NCI-H460 (cell line): ENCODE measurements around the gene C1orf35. TPM values are rescaled to one million over a fixed set of nuclear protein-coding genes. Genes with fewer than 3 reads are reported as not detected.
"Not testable (repeated sequence)": the region's sequence is repeated elsewhere in the genome, so short reads cannot be mapped to it uniquely, and the experiment has no call there.

Experiments used
- DNase-seq: peaks from one replicate; pipeline ENCODE4 v3.0.0-alpha.2; 2016; ENCODE audit warnings: low read depth; ENCODE audit errors: extremely low read depth
- total RNA-seq: library from RNA; depleted of rRNA; stranded (reverse); fragments of >200 nt; shearing (Covaris generic); gene quantifications from 2 replicates; pipeline ENCODE4 v1.2.3, GENCODE V29; 2014

The C1orf35 gene
- total RNA-seq, 1 experiment from 2014 or later: 23.8 TPM

DNA sequence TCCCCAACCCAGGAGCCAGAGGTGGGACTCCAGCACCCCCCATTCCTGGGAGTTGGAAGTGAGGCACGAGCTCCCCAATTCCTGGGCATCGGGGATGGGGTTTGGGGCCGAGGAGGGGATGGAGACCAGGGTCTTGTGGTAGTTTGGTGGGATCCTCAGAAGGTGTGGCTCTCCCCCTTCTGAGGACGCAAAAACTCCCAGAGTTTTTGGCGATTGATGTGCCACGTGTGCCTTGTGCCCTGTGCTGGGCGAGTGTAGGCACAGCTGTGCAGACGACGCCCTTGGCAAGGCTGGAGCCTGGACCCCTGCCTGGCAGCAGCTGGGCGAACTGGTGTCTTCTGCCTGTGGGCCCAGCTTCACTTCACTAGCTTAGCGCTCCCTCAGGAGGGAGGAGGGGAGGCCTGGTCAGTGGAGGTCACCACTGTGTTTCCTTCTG, 39.6 kb upstream of the C1orf35 start:
- DNase-seq: no peak

DNA sequence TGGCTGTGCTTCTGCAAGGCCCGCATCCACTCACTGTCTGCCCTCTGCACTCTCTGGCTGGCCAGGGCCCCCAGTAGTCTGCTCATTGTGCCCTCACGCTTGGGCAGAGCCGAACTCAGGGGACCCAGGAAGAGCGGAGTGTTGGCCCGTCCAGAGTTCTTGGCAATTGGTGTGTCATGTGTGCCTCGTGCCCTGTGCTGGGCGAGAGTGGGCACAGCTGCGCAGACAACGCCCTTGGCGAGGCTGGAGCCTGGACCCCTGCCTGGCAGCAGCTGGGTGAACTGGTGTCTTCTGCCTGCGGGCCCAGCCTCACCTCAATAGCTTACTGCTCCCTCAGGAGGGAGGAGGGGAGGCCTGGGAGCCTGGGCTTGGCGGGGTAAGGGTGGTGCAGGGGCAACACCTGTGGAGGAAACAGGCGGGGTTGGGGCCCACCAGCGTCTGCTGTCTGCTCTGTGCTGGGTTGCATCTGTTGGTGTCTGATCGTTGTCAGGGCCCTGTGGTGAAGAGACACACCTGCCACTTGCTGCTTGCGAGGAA, 39.1 kb upstream of the C1orf35 start:
- DNase-seq: no peak

DNA sequence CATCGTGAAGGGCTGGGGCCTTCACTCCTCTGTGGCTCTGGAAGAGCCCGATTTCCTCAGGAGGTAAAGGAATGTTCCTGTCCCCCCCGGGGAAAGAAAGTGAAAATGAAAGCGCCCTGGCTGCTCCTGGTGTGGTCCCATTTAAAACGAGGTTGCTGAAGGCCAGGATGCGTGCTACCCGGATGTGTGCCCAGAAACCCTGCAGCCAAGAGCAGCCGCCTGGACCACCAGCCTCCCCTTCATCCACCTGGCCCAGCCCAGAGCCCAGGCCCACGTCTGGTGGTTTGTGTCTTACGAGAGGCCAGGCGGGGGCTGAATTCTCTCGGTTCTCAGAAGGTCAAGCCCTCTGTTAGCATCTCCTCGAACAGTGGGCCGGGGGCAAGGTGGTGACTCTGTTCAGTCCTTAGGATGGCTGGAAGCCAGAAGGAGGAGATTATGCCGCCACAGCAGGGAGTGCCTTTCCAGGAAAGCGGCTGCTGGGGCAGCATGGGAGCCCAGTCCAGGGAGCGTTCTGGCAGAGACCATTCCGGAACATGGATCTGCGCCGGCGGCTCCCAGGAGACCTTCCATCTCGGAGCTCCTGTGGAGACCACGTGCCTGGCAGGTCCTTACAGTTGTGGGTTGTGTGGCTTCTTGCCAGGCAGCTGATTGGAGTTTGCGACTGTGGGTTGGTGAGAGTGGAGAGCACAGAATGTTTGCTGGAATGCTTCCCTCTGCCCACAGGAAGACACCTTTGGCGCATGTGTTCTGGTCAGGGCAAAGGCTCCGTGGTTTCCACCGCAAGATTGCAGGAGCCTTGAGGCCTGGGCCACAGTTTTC, 38.3 kb upstream of the C1orf35 start:
- DNase-seq: no peak

DNA sequence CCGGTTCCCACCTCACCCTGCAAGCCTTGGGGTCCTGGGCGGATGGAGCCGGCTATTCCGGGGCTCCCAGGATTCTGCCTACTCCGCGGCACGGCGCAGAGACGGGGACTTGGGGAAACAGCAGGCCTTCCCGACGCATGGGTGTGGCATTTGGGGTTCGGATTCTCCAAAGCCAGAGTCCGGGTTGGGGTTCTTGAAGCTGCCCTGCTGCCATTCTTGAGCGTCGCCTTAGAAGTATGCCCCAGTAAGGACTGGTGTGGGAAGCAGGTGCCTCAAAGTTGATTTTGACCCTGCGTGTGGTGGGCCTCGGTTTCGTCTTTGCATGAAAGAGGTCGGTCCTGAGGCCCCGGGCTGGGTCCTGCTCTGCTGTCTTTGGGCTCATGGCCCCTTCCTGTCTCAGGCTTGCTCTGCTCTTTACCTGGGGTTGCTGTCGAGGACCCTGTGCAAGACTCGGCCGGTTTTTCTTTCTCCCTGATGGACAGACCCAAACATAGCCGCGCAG, 37.6 kb upstream of the C1orf35 start:
- DNase-seq: no peak

DNA sequence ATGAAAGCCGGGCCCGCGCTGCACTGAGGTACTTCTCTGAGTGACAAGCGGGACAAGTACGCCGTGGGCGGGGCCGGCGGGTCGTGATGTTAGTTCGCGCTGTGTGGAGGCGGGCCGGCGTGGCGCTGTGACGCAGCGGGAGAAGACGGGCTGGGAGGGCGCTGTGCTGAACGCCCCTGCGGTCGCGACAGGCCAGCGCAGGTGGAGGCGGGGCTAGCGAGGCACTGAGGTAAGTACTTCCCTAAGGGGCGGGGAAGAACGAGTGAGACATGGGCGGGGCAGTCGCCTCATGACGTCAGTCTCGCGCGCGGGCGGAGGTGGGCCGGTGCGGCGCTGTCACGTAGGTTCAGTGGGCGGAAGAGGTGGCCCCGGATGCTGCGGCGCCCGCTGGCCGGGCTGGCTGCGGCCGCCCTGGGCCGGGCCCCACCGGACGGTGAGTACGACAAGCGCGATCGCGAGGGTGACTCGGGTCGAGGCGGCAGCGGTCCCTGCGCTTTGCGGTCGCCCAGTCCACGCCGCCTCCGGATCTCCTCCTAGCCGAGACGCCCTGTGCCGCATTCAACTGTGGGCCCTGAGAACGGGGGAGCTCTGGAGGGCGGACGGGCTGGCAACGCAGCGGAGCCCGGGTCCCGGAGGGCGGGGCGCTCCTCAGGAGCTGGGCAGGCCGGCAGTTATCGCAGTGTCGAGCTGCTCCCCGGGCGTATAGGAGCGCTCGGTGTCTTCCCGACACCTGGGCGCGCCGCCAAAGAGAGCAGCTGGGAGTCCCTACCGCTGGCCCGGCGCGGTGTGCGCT, 37.0 kb upstream of the C1orf35 start, which contains the start of gene GUK1:
GUK1 (plus strand) TSS at position 349 of the 793 bp plus-strand sequence; CDS start at position 373, 24 bp downstream.
- DNase-seq: peak; percentile 100

DNA sequence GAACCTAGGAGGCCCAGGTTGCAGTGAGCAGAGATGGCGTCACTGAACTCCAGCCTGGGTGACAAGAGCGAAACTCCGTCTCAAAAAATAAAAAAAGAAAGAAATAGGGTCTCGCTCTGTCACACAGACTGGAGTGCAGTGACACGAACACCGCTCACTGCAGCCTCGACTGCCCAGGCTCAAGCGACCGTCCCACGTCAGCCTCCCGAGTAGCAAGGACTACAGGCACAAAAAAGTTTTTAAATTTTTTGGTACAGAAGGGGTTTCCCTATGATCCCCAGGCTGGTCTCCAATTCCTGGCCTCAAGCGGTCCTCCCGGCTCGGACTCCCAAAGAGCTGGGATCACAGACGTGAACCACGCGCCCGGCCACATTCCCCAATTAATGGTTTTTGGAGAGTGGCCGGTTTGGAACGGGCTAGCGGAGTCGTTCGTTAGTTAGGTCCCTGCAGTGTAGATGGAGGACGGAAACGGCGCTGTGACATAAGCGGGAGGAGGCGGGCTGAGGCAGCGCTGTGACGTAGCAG, 36.3 kb upstream of the C1orf35 start:
- no peak for DNase-seq

DNA sequence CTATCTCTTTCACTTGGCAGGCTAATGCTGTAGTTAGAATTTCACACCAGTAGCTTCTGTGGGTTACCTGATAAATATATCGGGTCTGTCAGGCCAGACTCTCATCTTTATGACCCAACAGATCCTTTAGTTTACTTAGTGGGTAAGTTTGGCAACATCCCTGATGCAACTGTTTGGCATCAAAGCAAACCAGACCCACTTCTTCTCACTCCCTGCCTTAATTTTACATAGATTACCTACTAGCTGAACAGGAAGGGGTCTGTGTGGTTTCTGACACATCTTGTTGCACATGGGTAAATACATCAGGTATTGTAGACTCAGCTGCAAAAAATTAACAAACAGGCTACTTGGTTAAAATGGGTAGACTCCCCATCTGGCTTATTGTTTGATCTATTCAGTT, 33.8 kb upstream of the C1orf35 start:
- DNase-seq: no peak

DNA sequence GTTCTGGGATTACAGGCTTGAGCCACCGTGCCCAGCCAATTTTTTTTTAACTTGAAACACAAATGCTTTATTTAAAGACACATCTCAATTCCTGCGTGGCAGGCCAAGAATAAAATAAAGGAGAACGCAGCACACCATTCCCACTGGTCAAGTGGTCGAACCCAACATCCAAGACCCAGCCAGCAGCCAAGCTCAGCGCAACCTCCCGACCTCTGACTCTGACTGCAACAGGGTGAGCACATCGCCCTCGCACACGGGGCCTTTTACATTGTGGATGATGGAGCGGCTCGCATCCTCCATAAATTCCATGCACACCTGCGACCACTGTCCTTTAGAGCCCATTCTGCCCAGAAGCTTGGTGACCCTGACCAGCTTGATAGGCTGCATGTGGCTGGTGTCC, 31.5 kb upstream of the C1orf35 start:
- no peak for DNase-seq

DNA sequence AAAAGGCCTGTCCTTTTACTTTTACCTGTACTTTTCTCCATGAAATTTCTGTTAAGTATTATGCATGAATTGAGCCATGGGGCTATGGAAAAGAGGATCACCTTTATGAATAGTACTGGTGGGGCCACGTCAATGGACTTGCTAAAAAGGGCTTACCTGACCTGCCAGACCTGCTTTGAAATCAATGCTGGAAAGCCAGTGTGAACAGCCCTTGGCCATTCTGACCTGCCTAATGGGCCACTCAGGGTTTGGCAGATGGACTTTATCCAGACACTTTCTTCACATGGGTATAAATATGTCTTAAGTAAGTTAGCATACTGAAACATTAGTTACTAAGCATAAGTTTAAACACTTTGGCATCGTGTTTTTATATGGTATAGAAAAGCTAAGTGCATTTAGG, 28.6 kb upstream of the C1orf35 start:
- no peak for DNase-seq

DNA sequence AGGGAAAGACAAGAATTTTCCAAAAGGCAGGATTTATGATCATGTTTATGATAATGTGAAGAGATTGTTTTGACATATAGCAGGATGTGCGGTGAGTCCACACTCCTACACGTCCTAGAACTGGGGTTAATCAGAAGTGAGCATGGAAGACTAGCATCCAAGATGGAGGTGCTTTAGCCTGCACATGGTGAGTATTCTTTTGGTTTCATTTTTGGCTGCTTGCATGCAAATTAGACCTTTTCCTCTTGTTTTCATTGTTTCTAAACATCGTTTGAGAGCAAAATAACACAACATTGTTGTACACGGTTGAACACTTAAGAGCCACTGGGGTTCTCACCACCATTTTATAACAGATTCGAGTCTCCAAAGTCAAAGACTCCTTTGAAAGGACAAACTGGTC, 22.1 kb upstream of the C1orf35 start:
- DNase-seq: no peak

DNA sequence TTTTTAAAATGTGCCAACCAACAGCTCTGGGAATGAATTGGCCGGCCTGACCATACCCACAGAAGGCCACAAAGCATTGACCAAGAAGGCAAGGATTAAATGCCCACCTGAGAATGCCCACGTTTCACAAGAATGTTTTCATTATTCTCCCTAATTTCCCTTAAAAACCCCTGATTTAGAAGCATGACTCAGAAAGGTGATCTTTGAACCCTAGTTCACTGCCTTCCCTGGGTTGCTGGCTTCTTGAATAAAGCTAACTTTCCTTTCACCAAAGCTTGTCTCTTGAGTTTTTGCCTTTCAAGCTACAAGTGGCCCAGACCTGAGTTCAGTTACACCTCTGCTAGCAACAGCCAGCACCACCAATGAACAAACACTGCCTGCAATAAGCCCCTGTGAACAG, 20.4 kb upstream of the C1orf35 start:
- no peak for DNase-seq

DNA sequence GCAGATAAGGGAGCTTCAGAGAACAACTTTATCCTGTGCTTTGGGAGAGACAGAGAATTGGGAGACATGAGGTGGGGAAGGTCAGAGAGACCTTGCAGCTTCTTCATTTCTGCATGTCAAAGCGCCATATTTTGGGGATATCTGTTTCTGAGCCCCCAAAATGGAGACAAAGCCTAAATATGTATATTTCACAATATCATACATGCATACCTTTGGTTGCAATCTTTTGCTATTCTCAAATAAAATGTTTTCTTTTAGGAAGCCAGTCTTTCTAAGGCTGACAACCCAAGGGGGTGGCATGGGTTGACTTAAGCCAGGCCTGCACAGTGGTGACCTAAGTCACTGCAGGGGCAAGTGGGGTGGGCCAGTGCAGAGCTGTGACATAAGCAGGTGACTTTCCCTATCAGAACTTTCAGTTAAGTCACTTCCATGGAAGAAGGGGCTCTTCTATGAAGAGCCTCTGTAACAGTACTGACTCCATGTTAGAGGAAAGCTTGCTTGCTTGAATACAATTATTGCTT, 19.9 kb upstream of the C1orf35 start:
- no peak for DNase-seq

DNA sequence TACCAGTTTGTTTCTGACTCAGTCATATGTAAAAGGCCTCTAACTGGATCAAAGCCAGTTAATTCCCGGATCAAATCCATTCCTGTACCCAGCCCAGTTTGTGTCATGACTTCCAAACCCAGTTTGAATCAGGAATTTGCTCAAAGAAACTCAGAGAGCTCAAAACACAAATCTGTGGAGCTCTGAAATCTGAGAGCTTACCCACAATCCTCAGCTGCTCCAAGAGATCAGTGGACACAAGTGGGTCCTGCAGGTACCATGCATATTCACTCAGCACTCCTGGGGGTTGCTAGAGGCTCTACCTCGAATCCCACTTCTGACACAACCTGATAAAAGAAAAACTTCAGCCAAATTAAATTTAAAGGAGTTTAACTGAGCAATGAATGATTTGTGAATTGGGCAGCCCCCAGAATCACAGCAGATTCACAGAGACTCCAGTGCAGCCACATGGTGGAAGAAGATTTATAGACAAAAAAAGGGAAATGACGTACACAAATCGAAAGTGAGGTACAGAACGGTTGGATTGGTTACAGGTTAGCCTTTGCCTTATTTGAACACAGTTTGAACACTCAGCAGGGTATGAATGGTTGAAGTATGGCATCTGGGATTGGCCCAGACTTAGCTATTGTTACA, 17.8 kb upstream of the C1orf35 start:
- DNase-seq: no peak

DNA sequence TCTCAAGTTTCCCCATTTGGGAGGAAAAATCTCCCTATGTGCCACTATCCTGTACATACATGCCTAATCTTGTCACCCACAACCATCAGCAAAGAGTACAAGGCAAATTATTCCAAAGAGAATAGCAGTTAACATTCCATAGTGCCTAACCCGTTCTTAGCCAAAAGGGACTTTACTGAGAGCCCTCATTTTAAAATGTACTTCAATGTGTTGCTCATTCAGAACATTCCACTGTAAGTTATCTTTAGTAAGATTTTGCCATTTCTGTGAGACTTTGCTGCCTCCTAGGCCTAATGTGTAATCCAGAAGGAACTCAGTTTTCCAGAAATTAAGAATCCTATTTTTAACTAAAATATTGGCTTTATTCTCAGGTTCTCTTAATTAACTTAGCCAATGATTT, 17.2 kb upstream of the C1orf35 start:
- no peak for DNase-seq

DNA sequence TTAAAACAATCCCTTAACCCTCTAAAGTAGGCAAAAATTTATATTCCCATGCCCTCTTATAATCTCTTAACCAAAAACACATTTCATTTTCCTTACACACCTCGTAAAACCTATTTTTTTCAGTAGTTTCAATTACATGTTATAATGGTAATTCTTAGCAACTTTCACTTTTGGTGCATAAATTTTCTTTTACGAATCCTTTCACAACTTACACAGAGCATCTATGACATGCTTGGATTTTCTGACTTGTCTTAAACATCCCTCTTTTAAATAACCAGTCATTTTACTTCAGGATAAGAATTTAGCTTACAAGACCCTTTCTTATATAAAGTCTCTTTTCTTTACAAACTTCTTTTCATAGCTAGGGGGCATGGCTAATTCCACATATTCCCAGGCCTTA, 14.9 kb upstream of the C1orf35 start:
- DNase-seq: no peak

DNA sequence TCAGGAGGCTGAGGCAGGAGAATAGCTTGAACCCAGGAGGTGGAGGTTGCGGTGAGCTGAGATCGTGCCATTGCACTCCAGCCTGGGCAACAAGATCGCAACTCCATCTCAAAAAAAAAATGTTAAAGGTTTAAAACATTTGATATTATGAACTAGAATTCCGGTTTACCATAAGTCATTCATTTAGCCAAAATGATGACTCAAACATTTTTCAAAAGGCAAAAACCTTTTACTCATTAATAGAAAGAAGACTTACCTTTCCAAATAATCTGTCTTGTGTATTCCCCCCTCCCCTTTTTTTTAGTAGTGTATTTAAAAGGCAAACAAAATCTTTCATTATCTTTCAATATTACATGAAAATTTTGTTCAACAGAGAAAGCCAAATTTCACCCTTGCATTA, 14.2 kb upstream of the C1orf35 start:
- DNase-seq: no peak

DNA sequence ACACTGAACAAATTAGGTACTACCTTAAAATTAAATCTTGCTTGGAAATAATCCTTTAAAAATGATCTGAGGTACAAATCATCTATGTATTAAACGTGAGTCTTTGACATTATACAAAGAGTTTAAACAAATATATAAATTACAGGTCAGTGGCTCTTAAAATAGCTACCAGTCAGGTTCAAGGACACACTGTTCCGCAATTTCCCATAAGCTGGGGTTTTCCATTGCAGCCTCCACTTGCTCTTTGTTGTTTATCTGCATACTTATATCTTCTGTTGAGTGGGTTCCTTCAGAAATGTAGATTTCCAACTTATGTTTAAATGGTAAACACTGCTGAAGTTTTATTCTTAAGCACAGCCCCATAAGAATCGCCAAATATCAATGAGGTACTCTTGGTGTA, 11.7 kb upstream of the C1orf35 start:
- no peak for DNase-seq

DNA sequence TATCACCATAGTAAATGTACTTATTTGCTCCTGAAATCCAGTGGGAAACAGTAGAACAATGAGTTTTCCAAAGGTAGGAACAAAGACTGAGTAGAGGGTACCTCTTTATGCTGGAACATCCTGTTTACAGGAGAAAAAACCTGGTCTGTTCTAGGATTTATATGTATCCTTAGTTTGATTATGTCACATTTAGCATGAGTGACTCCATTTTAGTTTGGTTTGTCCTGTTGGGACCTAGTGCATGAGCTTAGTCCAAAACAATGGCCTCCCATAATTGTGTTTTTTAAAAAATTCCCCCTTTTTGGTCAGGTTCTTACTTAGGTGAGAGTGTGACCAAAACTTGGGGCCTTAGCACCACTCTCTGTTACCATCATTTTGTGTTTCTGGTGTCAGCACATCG, 9.5 kb upstream of the C1orf35 start:
- no peak for DNase-seq

DNA sequence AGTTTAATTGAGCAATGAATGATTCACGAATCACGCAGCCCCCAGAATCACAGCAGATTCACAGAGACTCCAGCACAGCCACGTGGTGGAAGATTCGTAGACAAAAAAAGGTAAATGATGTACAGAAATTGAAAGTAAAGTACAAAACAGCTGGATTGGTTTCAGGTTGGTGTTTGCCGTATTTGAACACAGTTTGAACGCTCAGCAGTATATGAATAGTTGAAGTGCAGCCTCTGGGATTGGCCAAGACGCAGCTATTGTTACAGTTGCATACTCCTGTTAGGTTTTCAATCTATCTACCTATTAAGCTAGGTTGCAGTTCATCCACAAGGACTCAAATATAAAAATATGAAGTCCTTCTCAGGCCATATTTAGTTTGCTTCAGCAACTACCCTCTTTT, 9.0 kb upstream of the C1orf35 start:
- no peak for DNase-seq

DNA sequence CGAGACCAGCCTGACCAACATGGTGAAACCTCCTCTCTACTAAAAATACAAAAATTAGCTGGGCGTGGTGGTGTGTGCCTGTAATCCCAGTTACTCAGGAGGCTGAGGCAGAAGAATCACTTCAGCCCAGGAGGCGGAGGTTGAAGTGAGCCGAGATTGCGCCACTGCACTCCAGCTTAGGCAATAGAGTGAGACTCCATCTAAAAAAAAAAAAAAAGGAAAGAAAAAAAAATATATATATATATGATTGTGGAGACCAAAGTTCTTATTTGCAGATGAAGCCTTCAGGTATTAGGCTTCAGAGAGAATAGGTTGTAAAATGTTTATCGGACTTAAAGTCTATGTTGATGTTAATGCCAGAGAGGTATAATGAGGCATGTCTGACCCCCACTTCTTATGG, 8.2 kb upstream of the C1orf35 start:
- DNase-seq: not testable (repeated sequence)

DNA sequence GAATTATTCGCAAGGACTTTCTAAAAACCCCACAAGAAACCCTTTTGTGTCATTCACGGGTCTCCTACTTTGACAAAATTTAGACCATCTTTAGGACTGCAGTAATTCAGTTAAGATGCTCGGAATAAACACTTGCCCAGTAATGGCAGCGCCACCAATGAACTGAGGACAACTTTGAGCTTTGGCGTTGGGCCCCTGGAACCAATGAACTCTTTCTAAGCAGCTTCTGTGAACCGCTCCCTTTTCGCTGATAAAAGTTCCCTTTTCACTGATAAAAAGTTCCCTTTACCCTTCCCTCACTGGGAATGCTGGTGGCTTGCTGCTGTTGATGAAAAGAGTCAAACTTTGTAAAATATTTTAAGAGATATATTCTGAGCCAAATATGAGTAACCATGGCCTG, 7.4 kb upstream of the C1orf35 start:
- DNase-seq: no peak
